Ammon's horn (tissue), 1 donor: Measurements from ENCODE around the gene FAM120A.
A peak's percentile ranks its signal among the peaks of the same experiment; 100 is the strongest.

Experiments used
- DNase-seq: peaks from one replicate; pipeline ENCODE4 v3.0.0-alpha.2; 2016; ENCODE audit warnings: low spot score

Gene FAM120A

DNA sequence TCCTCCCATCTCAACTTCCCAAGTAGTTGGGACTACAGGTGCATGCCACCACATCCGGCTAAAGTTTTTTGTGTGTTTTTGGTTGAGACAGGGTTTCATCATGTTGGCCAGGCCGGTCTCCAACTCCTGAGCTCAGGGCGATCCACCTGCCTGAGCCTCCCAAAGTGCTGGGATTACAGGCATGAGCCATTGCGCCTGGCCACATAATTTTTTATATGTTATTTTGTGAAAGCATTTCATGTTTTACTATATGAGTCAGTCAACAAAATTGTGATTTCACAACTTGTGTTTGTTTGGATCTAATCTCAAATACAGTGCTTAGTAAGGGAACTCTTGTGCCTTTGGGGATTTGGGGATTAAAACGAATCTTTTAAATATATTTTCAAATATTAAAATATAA, 21.9 kb downstream of the FAM120A start:
- no peak for DNase-seq

- no peak for DNase-seq
These were observed 23.6 kb downstream of the FAM120A start for GRCh38 chr9:93475108-93475507.

DNA sequence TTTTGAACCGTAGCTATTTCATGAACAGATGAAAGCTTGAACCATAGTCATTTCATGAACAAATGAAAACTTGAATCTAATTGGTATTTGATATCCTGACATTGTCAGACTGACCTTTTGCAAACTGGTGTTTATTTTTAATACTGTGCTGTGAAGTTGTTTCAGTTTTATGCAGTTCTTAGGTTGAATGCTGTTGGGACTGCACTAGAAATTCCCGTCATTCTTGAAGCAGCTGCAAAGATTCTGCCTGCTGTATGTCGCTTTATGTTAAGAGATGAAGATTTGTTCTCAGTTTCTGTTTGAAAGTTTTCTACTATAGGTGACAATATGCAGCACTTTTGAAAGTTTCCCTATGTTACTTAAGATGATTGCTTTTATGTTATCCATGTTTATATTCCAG, 24.4 kb downstream of the FAM120A start:
- DNase-seq, result no peak

DNA sequence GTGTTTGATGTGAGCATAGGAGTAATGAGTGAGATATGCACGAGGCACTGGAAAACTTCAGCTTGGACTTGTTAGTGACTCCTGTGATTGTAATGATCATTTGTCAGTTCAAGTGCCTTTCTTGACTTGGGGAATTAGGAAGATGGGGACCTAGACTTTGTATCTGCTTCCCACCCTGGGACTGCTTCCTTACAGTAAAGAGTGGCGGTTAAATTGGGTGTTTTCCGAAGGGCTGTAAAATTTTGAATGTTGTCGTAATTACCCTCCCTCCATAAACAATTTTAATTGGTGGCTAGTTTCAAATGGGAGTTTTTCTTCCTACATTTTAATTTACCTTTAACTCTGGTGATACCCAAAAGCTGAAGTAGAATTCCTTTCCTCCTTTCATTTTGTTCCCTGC, 25.4 kb downstream of the FAM120A start:
- no peak for DNase-seq

- no peak for DNase-seq
These were observed 25.9 kb downstream of the FAM120A start for GRCh38 chr9:93477397-93477796.

DNA sequence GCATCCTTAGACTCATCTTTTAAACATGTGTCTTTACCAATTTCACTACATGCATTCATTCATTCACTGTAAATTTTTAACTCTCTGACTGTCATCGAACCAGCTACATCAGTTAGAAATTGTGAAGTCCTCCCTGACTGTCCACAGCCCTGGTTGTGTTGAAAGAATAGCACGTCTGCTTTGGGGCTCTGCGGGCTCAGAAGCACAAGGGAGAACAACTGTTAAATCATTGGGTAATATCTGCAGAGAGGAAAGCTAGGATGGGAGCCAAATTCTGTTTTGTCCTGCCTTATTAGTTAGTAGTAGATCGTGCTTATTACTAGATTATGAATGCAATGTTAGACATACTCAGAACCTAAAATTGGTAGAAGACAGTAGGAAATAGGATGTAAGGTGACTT, 28.2 kb downstream of the FAM120A start:
- peak; percentile 54 for DNase-seq

DNA sequence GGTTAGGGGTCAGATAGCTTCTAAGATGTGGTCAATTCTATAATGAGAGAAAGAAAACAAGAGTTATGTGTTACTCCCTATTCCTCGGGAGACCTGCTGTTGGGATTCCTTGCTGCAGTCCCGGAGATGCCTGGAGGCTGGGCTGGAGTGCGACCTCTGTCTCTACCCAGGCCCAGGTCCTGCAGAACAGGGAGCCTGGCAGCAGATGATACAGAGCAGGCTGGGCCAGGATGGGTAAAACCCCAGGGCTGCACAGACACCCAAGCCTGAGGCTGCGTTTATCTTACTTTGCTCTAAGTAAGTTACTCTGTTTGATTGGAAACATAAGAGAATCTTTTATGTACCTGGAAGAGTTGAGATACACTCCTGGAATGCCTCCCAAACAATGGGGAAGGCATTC, 28.8 kb downstream of the FAM120A start:
- no peak for DNase-seq

GRCh38 chr9:93480728-93481324, 29.3 kb downstream of the FAM120A start:
- DNase-seq, result no peak

DNA sequence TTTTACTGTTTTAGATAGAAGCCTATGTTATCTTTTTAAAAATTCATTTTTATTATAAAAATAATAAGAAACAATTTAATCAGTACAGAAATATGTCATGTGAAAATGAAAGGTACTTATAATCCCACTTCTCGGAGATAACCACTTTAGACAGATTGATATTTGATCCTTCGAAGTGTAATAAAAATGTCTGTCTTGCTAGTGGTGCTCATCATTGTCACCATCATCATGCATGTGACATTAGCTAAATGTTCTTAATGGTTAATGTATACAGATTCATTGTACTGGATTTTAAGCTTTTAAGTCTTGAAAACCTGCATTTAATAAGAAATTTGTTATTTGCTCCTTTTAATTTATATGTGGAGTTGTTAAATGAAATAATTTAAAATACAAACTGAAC, 32.0 kb downstream of the FAM120A start:
- no peak for DNase-seq

DNA sequence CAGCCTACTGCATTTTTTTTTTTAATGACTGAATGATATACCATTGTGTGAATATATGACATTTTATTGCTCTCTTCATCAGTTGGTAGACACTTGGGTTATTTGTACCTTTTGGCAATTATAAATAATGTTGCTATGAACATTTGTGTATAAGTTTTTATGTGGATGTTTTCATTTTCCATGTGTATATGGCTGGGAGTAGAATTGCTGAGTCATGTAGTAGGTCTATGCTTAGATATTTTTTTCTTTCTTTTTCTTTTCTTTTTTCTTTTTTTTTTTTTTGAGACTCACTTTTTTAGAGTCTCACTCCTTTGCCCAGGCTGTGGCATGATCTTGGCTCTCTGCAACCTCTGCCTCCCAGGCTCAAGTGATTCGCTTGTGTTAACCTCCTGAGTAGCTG, 34.8 kb downstream of the FAM120A start:
- DNase-seq, result no peak

- peak; percentile 45 for DNase-seq
These were observed 36.8 kb downstream of the FAM120A start for GRCh38 chr9:93488244-93488643.

GRCh38 chr9:93491593-93492232, 40.2 kb downstream of the FAM120A start:
- DNase-seq, result no peak

DNA sequence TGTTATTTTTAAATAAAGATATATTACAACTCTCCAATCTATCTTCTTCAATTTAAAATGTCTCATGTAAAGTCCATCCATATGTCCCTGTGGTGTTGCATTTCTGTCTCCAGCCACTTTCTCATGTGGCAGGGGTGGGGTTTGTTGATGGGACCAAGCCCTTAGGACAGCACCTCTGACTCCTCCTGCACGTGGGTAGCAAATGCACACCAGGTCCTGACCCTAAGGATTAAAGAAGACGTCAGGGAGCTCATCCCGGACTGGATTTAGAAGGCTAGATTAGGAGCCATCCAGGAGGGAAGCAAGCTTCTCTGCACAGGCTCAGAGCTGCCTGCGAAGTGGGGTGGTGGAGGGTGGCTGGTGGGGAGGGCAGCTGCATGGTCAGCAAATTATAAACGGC, 40.8 kb downstream of the FAM120A start:
- DNase-seq, result no peak

GRCh38 chr9:93493949-93494348, 42.5 kb downstream of the FAM120A start:
- no peak for DNase-seq

DNA sequence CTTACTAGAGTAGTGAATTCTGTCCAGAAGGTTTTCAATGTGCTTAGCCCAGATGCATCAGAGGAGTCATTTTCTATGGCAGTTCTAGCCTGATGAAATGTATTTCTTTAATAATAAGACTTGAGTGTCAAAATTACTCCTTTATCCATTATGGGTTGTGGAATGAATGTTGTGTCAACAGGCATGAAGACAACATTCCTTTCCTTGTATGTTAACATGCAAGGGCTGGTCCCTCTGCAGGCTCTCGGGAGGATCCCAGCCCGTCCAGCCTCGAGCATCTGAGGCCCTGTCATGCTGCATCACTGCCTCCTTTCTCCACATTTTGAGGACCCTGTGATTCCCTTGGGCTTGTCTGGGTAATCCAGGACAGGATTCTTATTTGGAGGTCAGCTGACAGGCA, 44.8 kb downstream of the FAM120A start:
- no peak for DNase-seq

GRCh38 chr9:93500571-93501298, 49.2 kb downstream of the FAM120A start:
- no peak for DNase-seq

GRCh38 chr9:93501406-93501805, 49.9 kb downstream of the FAM120A start:
- DNase-seq, result no peak

DNA sequence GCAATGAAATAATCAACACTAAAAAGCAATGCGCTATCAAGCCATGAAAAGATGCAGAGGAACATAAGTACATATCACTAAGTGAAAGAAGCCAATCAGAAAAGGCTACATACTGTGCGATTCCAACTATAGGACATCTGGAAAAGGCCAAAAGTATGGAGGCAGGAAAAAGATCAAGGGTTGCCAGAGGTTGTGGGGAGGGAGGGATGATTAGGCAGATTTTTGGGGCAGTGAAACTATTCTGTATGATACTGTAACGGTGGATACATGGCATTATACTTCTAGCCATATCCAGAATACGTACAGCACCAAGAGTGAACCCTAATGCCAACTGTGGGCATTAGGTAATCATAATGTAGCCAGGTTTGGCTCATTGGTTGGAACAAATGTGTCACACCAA, 51.9 kb downstream of the FAM120A start:
- DNase-seq, result no peak

DNA sequence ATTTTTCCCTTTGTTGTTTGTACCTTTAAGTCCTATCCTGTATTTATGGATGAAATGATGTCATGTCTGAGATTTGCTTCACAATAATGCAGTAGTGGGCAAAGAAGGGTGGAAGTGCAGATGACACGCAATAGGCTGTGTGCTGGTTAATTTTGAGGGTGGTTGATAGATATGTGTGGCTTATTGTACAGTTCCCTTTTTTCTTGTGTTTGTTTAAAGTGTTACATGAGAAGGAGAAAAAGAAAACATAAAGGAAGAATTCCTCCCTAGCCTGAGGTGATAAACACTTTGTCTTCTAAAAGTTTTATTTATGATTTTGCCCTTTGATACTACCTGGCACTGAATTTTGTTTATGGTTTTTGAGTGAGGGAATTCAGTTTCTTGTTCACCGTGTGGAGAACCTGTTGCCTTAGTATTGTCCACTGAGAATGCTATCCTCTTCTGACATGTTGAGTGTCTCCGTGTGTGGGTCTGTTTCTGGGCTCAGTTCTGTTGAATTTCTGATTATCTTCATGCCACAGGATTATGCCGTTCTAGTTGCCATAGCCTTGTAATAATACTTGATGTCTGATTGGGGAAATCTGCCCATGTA, 54.2 kb downstream of the FAM120A start:
- DNase-seq, result no peak

GRCh38 chr9:93507768-93508167, 56.3 kb downstream of the FAM120A start:
- no peak for DNase-seq

DNA sequence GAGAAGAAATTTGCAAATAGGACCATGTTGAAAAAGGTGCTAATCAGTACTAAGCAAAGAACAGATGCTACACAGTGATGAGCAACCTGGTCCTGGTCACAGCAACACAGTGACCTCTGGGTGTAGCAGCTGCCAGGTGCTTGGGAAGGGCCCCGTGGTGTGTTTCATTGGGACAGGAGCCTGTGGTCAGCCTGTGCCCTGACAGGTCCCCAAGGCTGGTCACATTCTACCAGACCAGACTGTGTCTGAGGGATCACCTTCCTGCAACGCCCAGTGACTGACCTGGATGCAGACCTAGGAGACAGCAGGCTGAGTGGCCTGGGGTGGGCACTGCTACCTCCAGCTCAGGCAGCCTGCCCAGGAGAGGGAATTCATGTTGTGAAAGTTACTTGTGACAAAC, 56.7 kb downstream of the FAM120A start:
- DNase-seq, result no peak

DNA sequence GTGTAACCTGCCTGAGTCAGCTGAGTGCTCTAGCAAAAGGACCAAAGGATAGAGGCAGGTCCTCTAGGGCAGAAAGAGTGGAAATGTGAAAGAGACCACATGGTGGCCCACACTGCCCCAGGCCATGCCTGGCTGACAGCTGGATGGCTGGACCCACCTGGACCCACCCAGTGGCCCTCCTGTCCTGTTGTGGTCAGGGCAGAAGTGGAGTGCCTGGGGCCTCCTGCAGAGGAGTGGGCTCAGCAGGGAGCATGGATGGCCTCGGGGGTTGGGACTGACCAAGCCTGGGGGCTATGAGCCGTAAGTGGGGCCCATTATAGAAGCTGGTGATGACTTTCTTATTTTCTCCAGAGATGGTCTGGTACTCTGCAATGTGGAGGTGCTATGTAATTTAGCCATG, 57.6 kb downstream of the FAM120A start:
- no peak for DNase-seq

DNA sequence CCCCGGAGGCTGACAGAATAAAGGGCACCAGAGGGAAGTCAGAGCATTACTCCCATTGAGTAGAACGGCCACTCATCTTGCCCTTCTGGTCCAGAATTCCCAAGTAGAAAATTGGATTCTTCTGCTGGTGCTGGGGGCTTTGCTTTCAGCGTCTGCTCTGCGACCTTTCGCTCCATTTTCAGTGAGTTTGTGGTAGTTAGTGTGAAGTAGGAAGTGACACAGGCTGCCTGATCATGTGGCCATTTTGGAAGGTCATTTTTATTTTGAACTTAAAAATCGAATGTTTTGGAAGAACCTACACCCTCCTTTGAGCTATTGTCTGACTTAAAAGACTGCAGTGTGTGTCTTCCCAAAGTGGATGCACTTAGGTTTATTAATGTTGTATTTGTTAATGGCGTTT, 58.6 kb downstream of the FAM120A start:
- DNase-seq, result no peak
